Measurements from ENCODE around the gene SHLD1. TPM values are rescaled to one million over a fixed set of nuclear protein-coding genes. Genes with fewer than 3 reads are reported as not detected.

Gene SHLD1
- total RNA-seq, 1 experiment from 2014 or later = 13.1 TPM

- H4K20me1 ChIP-seq (ENCODE audit: insufficient read depth, low read depth, low read length) = no peaks in the 10 kb centered on the region
- no peak overlapping the region for H3K4me2 ChIP-seq (ENCODE audit: low read depth, low read length, poor library complexity, severe bottlenecking)
- no peaks in the 10 kb centered on the region for H3K9me3 ChIP-seq (ENCODE audit: low read length)
- no peaks in the 10 kb centered on the region for H3K36me3 ChIP-seq (ENCODE audit: insufficient read depth, low read length)
- DNase-seq = no peak
- no peaks in the 10 kb centered on the region for H3K9me2 ChIP-seq (replicated peaks; ENCODE audit: insufficient read depth, low read length)
- no peaks in the 10 kb centered on the region for H3K4me1 ChIP-seq (ENCODE audit: low read length)
- H3K79me2 ChIP-seq (ENCODE audit: low read length) = no peaks in the 10 kb centered on the region
- H2AFZ ChIP-seq (ENCODE audit: low read length) = no peak overlapping the region
- no peak overlapping the region for H3K4me3 ChIP-seq (ENCODE audit: low read length)
- no peak overlapping the region for H3K27ac ChIP-seq (ENCODE audit: low read length)
- 0 out of 2 replicates have a peak, but pooled peaks cover 3% of the 10 kb centered on the region for H3K27me3 ChIP-seq (ENCODE audit: low read length)
- no peak overlapping the region for H3K9ac ChIP-seq (ENCODE audit: low read length)
Measured at GRCh38 chr20:5893052-5893451, 142.9 kb downstream of the SHLD1 start.

DNA sequence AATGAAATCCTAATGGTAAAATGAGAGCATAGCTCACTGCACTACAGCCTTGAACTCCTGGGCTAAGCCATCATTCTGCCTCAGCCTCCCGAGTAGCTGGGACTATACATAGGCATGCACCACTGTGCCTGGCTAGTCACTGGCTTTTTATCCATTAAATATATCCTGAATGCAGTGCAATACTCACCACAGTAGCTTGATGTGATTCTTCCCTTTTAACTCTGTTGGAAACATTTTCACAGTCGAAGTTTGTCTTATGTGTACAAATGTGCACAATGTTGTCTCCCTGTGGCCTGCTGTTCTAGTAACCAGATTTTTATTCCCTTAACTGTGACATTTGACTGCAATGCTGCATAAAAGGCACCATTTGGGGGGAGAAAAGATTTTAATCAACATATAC is 143.4 kb downstream of the SHLD1 start:
- DNase-seq = no peak
- no peaks in the 10 kb centered on the region for H3K9me3 ChIP-seq (ENCODE audit: low read length)

DNA sequence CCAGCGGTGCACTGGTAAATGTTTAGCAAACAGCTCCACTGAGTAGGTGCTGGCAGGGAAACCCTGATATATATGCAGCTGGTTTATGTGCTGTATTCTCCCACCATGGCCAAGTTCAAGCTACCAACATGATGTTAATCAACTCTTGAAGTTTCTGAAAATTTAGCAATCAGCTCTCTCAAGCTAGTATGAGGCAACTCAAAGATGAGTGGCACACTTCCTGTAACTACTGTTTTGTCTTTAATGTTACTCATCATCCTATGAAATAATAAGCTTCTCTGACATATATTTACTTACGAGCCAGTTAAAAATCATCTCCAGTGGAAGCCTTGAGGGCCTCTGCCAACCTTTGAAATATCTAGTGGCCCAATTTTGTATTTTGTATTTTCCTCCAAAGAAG is 145.4 kb downstream of the SHLD1 start:
- H3K79me2 ChIP-seq (ENCODE audit: low read length) = no peaks in the 10 kb centered on the region
- H3K9me3 ChIP-seq (ENCODE audit: low read length) = no peaks in the 10 kb centered on the region
- H3K4me3 ChIP-seq (ENCODE audit: low read length) = no peak overlapping the region
- H4K20me1 ChIP-seq (ENCODE audit: insufficient read depth, low read depth, low read length) = no peaks in the 10 kb centered on the region
- 0 out of 2 replicates have a peak, but pooled peaks cover 3% of the 10 kb centered on the region for H3K27me3 ChIP-seq (ENCODE audit: low read length)
- no peaks in the 10 kb centered on the region for H3K4me1 ChIP-seq (ENCODE audit: low read length)
- no peak overlapping the region for H3K27ac ChIP-seq (ENCODE audit: low read length)
- DNase-seq = no peak
- H3K9ac ChIP-seq (ENCODE audit: low read length) = no peak overlapping the region
- no peaks in the 10 kb centered on the region for H3K9me2 ChIP-seq (replicated peaks; ENCODE audit: insufficient read depth, low read length)
- no peak overlapping the region for H2AFZ ChIP-seq (ENCODE audit: low read length)
- no peak overlapping the region for H3K4me2 ChIP-seq (ENCODE audit: low read depth, low read length, poor library complexity, severe bottlenecking)
- H3K36me3 ChIP-seq (ENCODE audit: insufficient read depth, low read length) = no peaks in the 10 kb centered on the region

More for the DNA sequence above, 143.4 kb downstream of the SHLD1 start:
- H4K20me1 ChIP-seq (ENCODE audit: insufficient read depth, low read depth, low read length) = no peaks in the 10 kb centered on the region
- H3K9ac ChIP-seq (ENCODE audit: low read length) = no peak overlapping the region
- 0 out of 2 replicates have a peak, but pooled peaks cover 3% of the 10 kb centered on the region for H3K27me3 ChIP-seq (ENCODE audit: low read length)
- no peak overlapping the region for H3K4me2 ChIP-seq (ENCODE audit: low read depth, low read length, poor library complexity, severe bottlenecking)
- no peaks in the 10 kb centered on the region for H3K4me1 ChIP-seq (ENCODE audit: low read length)
- no peak overlapping the region for H3K4me3 ChIP-seq (ENCODE audit: low read length)
- no peaks in the 10 kb centered on the region for H3K36me3 ChIP-seq (ENCODE audit: insufficient read depth, low read length)
- H3K9me2 ChIP-seq (replicated peaks; ENCODE audit: insufficient read depth, low read length) = no peaks in the 10 kb centered on the region
- H3K27ac ChIP-seq (ENCODE audit: low read length) = no peak overlapping the region
- H3K79me2 ChIP-seq (ENCODE audit: low read length) = no peaks in the 10 kb centered on the region
- no peak overlapping the region for H2AFZ ChIP-seq (ENCODE audit: low read length)

- no peak overlapping the region for H2AFZ ChIP-seq (ENCODE audit: low read length)
- no peak overlapping the region for H3K27ac ChIP-seq (ENCODE audit: low read length)
- H3K4me2 ChIP-seq (ENCODE audit: low read depth, low read length, poor library complexity, severe bottlenecking) = no peak overlapping the region
- H3K4me3 ChIP-seq (ENCODE audit: low read length) = no peak overlapping the region
- H3K9me3 ChIP-seq (ENCODE audit: low read length) = no peaks in the 10 kb centered on the region
- no peaks in the 10 kb centered on the region for H3K79me2 ChIP-seq (ENCODE audit: low read length)
- DNase-seq = peak; percentile 5
- H3K9ac ChIP-seq (ENCODE audit: low read length) = no peak overlapping the region
- no peaks in the 10 kb centered on the region for H3K36me3 ChIP-seq (ENCODE audit: insufficient read depth, low read length)
- 0 out of 2 replicates have a peak, but pooled peaks cover 3% of the 10 kb centered on the region for H3K27me3 ChIP-seq (ENCODE audit: low read length)
- H3K9me2 ChIP-seq (replicated peaks; ENCODE audit: insufficient read depth, low read length) = no peaks in the 10 kb centered on the region
- H3K4me1 ChIP-seq (ENCODE audit: low read length) = no peaks in the 10 kb centered on the region
- H4K20me1 ChIP-seq (ENCODE audit: insufficient read depth, low read depth, low read length) = no peaks in the 10 kb centered on the region
Measured at GRCh38 chr20:5899444-5899843, 149.2 kb downstream of the SHLD1 start.

GRCh38 chr20:5900908-5901307 is 150.7 kb downstream of the SHLD1 start:
- H3K9me2 ChIP-seq (replicated peaks; ENCODE audit: insufficient read depth, low read length) = no peaks in the 10 kb centered on the region
- no peaks in the 10 kb centered on the region for H3K36me3 ChIP-seq (ENCODE audit: insufficient read depth, low read length)
- H3K27me3 ChIP-seq (ENCODE audit: low read length) = 0 out of 2 replicates have a peak, but pooled peaks cover 3% of the 10 kb centered on the region
- H3K9ac ChIP-seq (ENCODE audit: low read length) = no peak overlapping the region
- peak; percentile 16 for DNase-seq
- H4K20me1 ChIP-seq (ENCODE audit: insufficient read depth, low read depth, low read length) = no peaks in the 10 kb centered on the region
- no peaks in the 10 kb centered on the region for H3K9me3 ChIP-seq (ENCODE audit: low read length)
- no peak overlapping the region for H3K4me2 ChIP-seq (ENCODE audit: low read depth, low read length, poor library complexity, severe bottlenecking)
- H3K4me3 ChIP-seq (ENCODE audit: low read length) = no peak overlapping the region
- H2AFZ ChIP-seq (ENCODE audit: low read length) = no peak overlapping the region
- H3K27ac ChIP-seq (ENCODE audit: low read length) = no peak overlapping the region
- no peaks in the 10 kb centered on the region for H3K79me2 ChIP-seq (ENCODE audit: low read length)
- no peaks in the 10 kb centered on the region for H3K4me1 ChIP-seq (ENCODE audit: low read length)

- H2AFZ ChIP-seq (ENCODE audit: low read length) = no peak overlapping the region
- H3K9me3 ChIP-seq (ENCODE audit: low read length) = no peaks in the 10 kb centered on the region
- peaks cover 13% of the 10 kb centered on the region for H3K4me1 ChIP-seq (ENCODE audit: low read length)
- H3K79me2 ChIP-seq (ENCODE audit: low read length) = no peaks in the 10 kb centered on the region
- no peaks in the 10 kb centered on the region for H3K36me3 ChIP-seq (ENCODE audit: insufficient read depth, low read length)
- DNase-seq = no peak
- no peak overlapping the region for H3K4me2 ChIP-seq (ENCODE audit: low read depth, low read length, poor library complexity, severe bottlenecking)
- H3K9me2 ChIP-seq (replicated peaks; ENCODE audit: insufficient read depth, low read length) = no peaks in the 10 kb centered on the region
- H3K9ac ChIP-seq (ENCODE audit: low read length) = no peak overlapping the region
- H3K27ac ChIP-seq (ENCODE audit: low read length) = no peak overlapping the region
- H3K27me3 ChIP-seq (ENCODE audit: low read length) = no peaks in the 10 kb centered on the region
- no peak overlapping the region for H3K4me3 ChIP-seq (ENCODE audit: low read length)
- H4K20me1 ChIP-seq (ENCODE audit: insufficient read depth, low read depth, low read length) = no peaks in the 10 kb centered on the region
Measured at GRCh38 chr20:5908981-5909380, 158.8 kb downstream of the SHLD1 start.

DNA sequence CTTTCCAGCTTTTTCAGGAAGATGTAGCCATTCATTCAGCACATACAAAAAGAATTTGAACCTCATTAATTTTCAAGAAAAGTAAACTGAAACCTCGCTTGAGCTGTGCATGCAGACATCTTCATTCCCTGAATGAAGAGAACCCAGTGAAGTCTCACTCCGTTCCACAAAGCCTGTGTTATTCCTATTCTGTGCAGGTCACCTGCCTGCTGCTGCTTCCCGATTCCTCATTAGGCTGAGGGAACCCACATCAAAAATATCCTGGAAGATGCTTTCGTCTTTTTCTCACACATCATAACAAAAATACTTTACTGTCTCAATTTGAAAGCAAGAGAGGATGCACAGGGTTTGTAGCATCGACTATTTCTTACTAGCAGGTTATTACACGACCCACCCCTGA is 160.0 kb downstream of the SHLD1 start:
- no peak overlapping the region for H2AFZ ChIP-seq (ENCODE audit: low read length)
- no peaks in the 10 kb centered on the region for H3K9me2 ChIP-seq (replicated peaks; ENCODE audit: insufficient read depth, low read length)
- no peak overlapping the region for H3K9ac ChIP-seq (ENCODE audit: low read length)
- H4K20me1 ChIP-seq (ENCODE audit: insufficient read depth, low read depth, low read length) = no peaks in the 10 kb centered on the region
- no peaks in the 10 kb centered on the region for H3K27me3 ChIP-seq (ENCODE audit: low read length)
- no peak overlapping the region for H3K27ac ChIP-seq (ENCODE audit: low read length)
- H3K79me2 ChIP-seq (ENCODE audit: low read length) = no peaks in the 10 kb centered on the region
- H3K4me3 ChIP-seq (ENCODE audit: low read length) = no peak overlapping the region
- peaks cover 13% of the 10 kb centered on the region for H3K4me1 ChIP-seq (ENCODE audit: low read length)
- H3K36me3 ChIP-seq (ENCODE audit: insufficient read depth, low read length) = no peaks in the 10 kb centered on the region
- no peak for DNase-seq
- no peak overlapping the region for H3K4me2 ChIP-seq (ENCODE audit: low read depth, low read length, poor library complexity, severe bottlenecking)
- H3K9me3 ChIP-seq (ENCODE audit: low read length) = no peaks in the 10 kb centered on the region

GRCh38 chr20:5913166-5913565 is 163.0 kb downstream of the SHLD1 start:
- no peak for DNase-seq

More at GRCh38 chr20:5913166-5913565, 163.0 kb downstream of the SHLD1 start:
- no peaks in the 10 kb centered on the region for H3K79me2 ChIP-seq (ENCODE audit: low read length)
- no peak overlapping the region for H2AFZ ChIP-seq (ENCODE audit: low read length)
- H3K9me2 ChIP-seq (replicated peaks; ENCODE audit: insufficient read depth, low read length) = no peaks in the 10 kb centered on the region
- no peak overlapping the region for H3K4me2 ChIP-seq (ENCODE audit: low read depth, low read length, poor library complexity, severe bottlenecking)
- no peak overlapping the region for H3K4me3 ChIP-seq (ENCODE audit: low read length)
- peaks cover 13% of the 10 kb centered on the region for H3K4me1 ChIP-seq (ENCODE audit: low read length)
- H3K27ac ChIP-seq (ENCODE audit: low read length) = no peak overlapping the region
- no peak overlapping the region for H3K9ac ChIP-seq (ENCODE audit: low read length)
- no peaks in the 10 kb centered on the region for H3K27me3 ChIP-seq (ENCODE audit: low read length)
- H4K20me1 ChIP-seq (ENCODE audit: insufficient read depth, low read depth, low read length) = no peaks in the 10 kb centered on the region
- no peaks in the 10 kb centered on the region for H3K9me3 ChIP-seq (ENCODE audit: low read length)
- no peaks in the 10 kb centered on the region for H3K36me3 ChIP-seq (ENCODE audit: insufficient read depth, low read length)
